Dedifferentiated amniotic fluid mesenchymal stem cell (primary cell): ENCODE results near the gene HSF2BP.
"Not testable (repeated sequence)": the region's sequence is repeated elsewhere in the genome, so short reads cannot be mapped to it uniquely, and the experiment has no call there.

Source experiments
- DNase-seq: peaks from one replicate; pipeline ENCODE4 v3.0.0-alpha.2; 2016; ENCODE audit errors: extremely low spot score

Gene HSF2BP

DNA sequence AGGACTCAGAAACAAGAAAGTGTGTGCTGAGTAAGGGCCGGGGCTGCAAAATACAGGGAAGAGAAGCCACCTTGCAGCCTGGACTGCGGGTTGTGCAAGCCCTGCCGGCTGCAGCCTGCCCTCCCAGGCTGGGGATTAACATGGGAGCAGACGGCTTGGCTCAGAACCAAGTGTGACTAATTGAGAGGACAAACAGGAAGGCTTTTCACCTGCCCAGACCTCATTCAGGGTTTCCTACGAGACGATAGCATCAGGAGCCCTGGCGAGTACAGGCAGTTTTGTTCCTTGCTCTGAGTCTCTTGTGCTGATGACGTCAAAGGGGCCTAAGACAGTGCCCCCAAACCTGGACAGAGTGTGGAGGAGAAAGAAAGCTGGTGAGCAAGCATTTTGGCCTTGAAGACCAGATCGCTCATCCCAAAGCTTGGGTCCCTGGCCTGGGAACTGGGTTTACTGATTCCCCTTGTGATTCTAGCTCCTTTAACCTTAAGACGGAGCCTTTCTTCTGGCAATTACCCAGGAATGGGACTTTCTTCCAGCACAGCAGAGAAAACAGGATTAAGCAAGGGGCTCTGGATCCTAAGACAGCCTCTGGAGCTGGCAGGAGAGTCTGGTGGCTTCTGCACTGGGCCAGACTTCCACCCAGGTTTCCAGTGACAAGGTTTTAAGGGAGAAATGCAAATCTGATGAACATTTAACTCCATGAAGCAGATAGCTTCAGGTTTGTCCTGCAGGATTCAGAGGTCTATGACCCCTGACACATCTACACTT, 142.2 kb downstream of the HSF2BP start:
- not testable (repeated sequence) for DNase-seq

DNA sequence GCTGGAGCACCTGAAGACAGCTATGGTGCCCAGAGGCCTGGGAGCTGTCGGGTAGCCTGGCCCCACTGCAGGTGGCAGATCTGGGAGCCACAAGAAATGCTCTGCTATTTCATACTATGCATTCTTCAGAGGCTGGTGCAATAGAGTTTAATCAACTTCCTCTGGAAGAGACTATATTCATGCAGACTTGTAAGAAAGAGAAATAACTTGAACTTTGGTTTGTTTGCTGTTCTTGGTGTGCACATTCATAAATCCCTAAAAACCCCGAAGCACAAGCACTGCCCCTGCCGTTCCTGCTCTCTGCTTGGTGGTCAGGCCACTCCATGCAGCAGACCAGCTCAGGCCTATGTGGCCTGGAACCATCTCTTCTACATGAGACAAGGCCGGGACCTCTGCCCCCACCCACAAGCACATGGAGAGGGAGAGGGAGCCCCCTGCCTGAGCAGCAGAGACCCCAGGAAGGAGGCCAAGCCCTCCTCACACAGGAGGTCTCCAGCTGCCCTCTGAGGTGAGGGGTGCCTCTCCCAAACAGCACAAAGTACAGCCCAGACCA, 142.9 kb downstream of the HSF2BP start:
- not testable (repeated sequence) for DNase-seq

DNA sequence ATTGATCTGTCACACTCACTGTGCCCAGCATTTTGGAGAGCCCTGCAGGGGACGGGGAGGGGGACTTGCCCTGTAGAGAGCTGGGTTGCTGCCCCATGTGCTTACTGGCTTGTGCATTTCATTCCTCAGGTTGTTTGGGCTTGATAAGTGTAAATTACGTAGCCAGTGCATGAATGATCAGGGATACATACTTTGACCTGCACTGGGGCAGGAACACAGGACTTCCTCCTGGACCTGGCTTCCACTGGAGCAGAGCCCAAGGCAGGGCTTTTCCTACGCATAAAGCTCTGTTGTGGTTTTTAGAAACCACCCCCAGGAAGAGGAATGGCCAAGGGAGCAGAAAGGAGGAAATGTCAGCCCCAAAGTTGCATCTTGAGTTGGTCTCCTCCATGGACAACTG, 144.5 kb downstream of the HSF2BP start:
- DNase-seq: not testable (repeated sequence)

DNA sequence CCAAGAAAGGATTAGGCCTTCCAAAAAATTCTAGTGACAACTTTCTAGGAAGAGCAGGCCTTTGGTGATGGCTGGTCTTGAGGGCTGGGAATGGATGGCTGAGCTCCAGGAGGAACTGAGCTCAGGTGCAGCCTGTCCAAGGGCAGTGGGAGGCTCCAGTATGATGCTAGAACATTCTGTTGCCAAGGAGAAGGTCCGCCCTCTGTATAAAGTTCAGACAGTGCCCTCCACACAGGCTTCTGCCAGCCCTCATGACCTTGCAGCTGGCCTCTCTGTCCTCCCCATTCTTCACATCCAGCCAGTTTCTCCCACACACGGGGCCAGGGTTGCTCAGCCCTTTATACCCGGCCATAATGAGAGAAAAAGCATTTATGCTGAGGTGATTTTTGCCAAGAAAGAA, 146.3 kb downstream of the HSF2BP start:
- DNase-seq: not testable (repeated sequence)

DNA sequence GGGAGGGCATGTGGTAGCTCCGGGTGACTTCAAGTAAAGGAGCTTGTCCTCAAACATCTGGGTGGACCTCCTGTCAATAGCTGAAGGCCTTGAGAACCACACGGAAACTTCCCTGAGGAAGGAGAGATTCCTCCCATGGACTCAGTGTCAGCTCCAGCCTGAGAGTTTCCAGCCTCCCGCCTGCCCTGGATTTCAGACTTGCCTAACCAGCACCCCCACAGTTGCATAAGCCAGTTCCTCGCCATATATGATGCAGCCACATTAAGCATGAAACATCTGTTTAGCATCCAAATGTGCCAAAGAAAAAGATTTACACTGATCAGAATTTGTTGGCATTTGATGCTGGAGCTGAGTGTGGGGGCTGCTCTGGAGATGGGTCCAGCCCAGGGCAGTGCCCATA, 148.1 kb downstream of the HSF2BP start:
- not testable (repeated sequence) for DNase-seq

DNA sequence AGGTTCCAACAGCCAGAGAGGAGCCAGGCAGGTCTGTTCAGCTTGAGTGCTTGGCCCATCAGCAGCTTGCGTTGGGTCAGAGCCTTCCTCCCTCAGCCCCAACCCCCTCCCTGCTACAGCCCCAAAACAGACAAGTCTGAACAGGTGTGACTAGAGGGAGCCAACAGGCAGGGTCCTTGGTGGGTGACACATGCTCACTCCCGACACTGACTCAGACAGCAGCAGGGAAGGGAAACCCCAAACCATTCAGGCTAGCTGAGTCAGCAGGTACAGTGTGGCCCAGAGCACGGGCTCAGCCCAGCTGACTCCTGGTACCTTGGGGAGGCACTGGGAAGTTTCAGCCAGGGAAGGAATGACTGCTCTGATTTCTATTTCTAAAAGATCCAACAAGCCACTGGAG, 148.6 kb downstream of the HSF2BP start:
- DNase-seq: not testable (repeated sequence)

DNA sequence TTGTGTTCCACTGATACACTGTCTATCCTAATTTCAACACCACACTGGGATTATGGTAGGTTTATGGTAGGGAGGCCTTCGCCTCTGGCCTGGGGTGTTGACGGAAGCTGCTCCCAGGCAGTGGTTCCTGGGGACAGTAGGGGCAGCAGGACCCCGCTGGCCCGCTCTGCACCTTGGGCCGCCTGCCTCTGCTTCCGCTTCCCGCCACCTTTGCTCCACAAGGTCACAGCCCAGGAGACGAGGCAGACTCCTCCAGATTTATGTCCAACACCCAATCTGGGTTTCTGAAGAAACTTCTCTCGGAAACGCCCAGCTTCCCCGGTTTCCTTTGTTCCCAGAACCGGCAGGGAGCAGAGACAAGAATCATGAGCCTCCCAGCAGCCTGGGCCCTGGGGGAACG, 155.4 kb downstream of the HSF2BP start:
- not testable (repeated sequence) for DNase-seq

DNA sequence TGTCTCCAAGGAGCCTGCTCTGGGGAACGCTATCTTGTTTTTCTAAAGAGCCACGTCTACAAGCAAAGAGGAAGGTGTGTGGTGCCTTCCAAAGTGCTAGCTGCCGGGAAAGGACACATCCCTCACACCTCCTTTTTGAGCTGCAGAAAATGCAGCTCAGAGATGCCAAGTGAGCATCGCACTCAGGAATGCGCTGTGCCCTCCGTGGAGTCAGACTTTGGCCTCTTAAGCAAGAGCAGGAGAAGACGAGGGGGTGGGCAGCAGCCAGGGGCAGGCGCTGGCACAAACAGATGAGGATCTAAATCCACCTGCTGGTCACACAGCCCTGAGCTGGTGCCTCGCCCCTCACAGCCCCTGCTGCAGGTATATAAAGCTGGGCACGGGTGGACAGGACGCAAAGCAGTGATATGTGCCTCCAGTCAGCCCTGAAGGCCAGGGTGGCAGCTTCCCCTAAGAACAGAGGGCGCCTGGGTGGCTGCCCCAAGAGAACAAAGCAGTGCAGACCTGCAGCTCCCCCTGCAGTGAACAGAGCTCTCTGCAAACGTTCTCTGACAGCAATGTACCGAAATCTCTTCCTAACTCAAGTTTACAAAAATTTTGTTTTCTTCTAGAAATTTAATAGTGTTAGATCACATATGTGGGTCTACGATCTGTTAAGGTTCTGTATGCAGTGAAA, 156.1 kb downstream of the HSF2BP start:
- not testable (repeated sequence) for DNase-seq

DNA sequence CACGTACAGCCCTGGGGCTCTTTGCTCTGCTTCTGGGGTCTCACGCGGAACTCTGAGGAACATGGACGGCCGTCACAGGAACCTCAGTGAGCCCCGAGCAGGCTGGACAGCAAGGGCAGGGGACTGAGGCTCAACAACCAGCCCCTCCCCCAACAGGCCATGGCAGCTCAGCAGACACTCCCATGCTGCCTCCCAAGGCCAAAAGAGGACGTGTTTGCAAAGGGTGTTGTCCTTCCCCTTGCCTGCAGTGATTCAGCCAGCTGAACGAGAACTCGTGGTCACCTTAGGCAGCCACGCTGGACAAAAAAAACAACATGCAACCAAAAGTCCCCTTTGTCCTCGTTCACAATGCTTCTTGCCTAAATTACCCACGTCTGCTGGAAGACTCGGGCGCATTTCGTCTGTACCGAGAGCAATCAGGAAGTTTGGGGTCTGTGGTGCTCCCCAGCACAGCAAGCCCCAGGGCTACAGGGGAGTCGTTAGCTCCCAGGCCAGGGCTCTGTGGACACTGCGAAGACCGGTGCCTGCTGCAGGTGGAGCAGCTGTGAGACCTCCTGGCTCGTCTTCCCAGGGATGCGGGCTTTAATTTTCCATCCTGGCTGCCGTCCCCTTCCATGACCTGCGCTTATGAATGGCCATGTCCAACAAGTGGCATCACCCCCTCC, 156.7 kb downstream of the HSF2BP start:
- not testable (repeated sequence) for DNase-seq

DNA sequence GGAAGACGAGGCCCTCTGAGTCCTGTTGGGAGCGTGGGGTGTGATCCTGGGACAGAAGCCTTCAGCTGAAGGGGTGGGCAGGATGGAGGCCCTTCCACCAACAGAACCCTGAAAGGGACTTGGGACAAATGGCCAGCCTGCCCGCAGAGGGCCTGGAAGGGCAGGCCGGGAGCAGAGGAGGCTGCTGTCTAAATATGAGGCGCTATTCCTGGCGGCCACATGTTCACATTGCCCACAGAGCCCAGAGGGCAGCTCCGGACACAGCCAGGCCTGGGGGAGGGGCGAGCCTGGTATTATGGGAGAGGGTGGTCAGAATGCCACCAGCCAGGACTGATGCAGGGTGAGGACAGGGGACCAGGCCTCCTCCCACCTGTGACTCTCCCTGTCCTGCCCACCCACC, 160.4 kb downstream of the HSF2BP start:
- DNase-seq: not testable (repeated sequence)

DNA sequence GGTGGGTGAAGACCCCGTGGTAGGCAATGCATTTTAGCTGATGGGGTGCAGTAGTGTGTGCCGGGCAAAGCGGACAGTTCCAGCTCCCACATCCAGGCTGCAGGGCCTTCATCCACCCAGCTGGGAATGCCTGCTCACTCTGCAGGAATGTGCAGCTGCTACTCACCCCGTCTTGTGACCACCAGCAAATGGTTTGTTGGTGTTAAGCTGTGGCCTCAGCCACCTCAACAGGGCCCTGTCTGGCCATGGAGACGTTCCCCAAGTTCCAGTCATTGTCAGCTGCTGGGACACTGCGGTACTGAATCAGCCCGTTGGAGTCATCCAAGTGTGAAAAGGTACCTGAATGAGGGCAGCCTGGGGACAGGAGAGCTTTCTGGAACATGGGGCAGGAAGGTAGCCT, 161.2 kb downstream of the HSF2BP start:
- DNase-seq: not testable (repeated sequence)

DNA sequence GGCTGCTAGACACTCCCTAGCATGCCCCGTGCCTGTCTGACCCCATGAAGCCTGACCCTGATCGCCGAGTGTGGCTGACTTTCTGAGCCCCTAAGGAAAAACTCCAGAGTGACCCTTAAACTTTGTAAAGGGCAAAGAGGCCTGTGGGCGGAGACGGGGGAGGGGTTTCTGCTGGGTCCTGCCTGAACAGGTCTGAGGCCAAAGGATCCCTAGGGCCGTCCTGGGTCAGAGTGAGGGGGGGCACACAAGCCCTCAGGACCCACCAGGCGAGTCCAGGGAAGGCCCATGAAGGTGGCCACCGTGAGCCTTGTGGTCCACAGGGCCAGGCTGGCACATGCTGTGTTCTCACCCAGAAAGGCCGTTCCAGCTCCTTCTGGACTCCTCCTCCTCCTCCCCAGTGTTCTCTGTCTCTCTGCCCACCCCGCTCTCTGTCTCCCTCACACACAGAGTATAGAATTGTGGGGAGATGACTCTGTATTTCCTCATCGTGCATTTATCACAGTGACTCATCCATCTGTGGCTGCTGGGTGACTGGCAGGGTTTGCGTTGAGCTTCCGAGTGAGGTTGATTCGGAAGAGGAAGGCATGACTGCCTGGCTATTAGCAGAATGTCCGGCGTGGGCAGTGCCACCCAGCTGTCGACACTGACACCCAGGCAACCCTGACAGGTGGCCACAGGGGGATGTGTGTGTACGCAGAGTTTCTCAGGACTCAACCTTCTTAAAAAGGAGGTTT, 164.8 kb downstream of the HSF2BP start:
- DNase-seq: not testable (repeated sequence)

DNA sequence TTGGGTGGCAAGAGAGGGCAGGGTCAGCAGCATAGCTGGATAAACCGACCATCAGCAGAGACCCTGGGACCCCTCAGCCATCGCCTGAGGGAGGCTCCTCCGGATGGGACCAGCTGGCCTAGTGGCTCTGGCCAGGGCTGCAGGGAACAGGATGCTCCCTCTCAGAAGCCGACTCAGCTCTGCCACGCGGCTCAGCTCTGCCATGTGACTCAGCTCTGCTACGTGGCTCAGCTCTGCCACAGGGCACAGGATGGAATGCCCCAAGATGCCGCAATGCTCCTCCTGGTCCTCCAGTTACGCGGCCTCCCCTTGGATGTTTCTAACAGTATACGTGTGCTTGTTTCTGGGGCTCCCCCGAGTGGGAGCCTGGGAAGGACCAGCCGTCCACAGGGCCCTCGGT, 165.8 kb downstream of the HSF2BP start:
- not testable (repeated sequence) for DNase-seq

DNA sequence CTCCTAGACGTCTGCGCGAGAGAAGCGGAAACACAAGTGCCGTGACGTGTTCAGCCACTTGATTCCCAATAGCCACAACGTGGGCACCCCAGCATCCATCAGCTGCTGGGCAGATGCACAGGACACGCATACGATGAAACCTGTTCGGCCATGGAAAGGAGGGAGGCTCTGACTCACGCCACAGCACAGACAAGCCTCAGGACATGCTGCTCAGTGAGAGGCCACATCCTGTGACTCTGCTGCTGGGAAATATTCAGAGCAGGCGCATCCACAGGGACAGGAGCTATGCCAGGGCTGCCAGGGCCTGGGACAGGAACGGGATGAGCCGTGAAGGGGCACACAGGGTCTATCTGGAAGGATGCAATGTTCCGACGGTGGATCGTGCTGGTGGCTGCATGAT, 171.1 kb downstream of the HSF2BP start:
- DNase-seq: not testable (repeated sequence)

DNA sequence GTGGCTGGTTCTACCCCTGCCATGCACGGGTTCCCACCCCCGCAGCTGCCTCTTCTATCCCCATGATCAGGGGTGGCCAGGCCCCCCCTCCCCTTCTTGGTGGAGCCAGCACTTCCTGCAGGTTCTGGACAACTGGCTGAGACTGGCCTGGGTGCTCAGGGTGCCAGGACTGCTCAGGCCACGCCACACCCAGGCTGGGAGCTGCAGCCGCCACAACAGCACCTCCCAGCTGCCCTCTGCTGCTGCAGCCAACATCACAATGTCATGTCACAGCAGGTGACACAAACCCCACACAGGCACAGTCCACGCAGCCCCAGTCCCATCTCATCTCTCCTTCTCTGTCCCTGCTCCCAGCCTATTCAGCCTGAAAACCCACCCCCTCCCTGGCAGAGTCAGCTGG, 173.2 kb downstream of the HSF2BP start:
- DNase-seq: not testable (repeated sequence)

DNA sequence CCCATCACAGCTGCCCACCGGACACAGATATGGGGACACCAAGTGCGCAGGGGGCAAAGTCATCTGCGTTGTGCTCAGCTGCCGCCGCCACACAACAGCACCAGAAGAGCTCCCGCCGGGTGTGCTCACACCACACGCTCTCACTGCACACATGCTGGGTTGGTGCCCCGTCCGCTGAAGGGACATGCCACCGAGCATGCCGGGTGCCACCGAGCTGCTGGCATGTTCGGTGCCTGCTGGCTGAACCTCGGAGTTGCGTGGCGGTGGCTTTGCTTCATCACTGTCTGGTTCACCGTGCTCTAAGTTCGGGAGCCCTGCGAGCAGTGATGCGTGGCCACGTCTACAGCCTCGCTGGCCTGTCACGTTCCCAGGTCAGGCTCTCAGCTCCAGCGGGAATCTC, 174.3 kb downstream of the HSF2BP start:
- not testable (repeated sequence) for DNase-seq

DNA sequence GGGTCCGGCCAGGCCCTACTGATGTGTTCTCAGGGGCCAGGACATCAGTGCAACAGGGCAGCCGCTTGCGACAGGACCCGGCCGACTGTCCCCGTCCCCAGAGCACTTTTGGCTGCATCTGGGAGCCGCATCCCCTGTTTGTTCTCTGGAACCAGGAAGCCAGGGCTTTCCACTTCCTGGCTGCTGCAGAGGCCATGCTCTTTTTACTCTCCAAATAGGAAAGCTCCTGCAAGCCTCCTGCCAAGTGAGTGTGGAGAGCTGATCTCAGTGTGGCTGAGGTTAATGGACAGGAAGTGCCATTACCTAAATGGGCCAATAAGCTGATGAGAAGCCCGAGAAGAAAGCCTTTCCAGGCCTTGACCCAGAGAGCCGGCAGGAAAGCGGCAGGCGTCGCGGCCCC, 180.1 kb downstream of the HSF2BP start:
- DNase-seq: not testable (repeated sequence)
